ENCODE measurements around the gene TMEM151A.

- TF ChIP-seq CTCF (IDR thresholded peaks at IDR 0.05): no peak
- no peak for TF ChIP-seq EP300 (IDR thresholded peaks at IDR 0.05)
These were observed 14.0 kb upstream of the TMEM151A start, which contains the start of gene CNIH2 for GRCh38 chr11:66277471-66278362.
